ENCODE measurements around the gene NAIF1. TPM values are rescaled to one million over a fixed set of nuclear protein-coding genes. Genes with fewer than 3 reads are reported as not detected.
"Not testable (repeated sequence)": the region's sequence is repeated elsewhere in the genome, so short reads cannot be mapped to it uniquely, and the experiment has no call there.

The NAIF1 gene
- total RNA-seq, 4 donors from 2014 or later: 3.8 to 27.4 (median 10.6) TPM

- no peak for DNase-seq
- Histone ChIP-seq H3K9me3 (no peaks in the 10 kb centered on the region), H3K27ac (no peak overlapping the region), H3K4me1 (no peaks in the 10 kb centered on the region), H3K36me3 (no peaks in the 10 kb centered on the region), H3K27me3 (no peaks in the 10 kb centered on the region), H3K4me3 (no peak overlapping the region)
- intact Hi-C loops (cut with DNase I; ENCODE audit: low total_unique reads): no loop called here
- no peak for TF ChIP-seq CTCF (IDR thresholded peaks at IDR 0.05)
- TF ChIP-seq POLR2A (IDR thresholded peaks at IDR 0.05): no peak
These were observed 42.3 kb downstream of the NAIF1 start for GRCh38 chr9:128024761-128025308.

GRCh38 chr9:128023671-128024070 is 43.4 kb downstream of the NAIF1 start:
- intact Hi-C loops (cut with DNase I; ENCODE audit: low total_unique reads); DNase-seq; H3K27ac ChIP-seq; H3K27me3 ChIP-seq; H3K4me1 ChIP-seq; H3K36me3 ChIP-seq; H3K4me3 ChIP-seq; H3K9me3 ChIP-seq: not testable (repeated sequence)

GRCh38 chr9:128022886-128023285 is 44.2 kb downstream of the NAIF1 start:
- no peak for DNase-seq
- H3K9me3 ChIP-seq: no peaks in the 10 kb centered on the region
- TF ChIP-seq CTCF (IDR thresholded peaks at IDR 0.05) (no peak), POLR2A (IDR thresholded peaks at IDR 0.05) (no peak)
- no peak overlapping the region for H3K4me3 ChIP-seq
- H3K36me3 ChIP-seq: no peaks in the 10 kb centered on the region
- no peaks in the 10 kb centered on the region for H3K27me3 ChIP-seq
- intact Hi-C loops (cut with DNase I; ENCODE audit: low total_unique reads): no loop called here
- H3K4me1 ChIP-seq: no peaks in the 10 kb centered on the region
- H3K27ac ChIP-seq: no peak overlapping the region

GRCh38 chr9:128021098-128021497 is 46.0 kb downstream of the NAIF1 start:
- Histone ChIP-seq H3K4me3 (no peak overlapping the region), H3K9me3 (no peaks in the 10 kb centered on the region), H3K36me3 (no peaks in the 10 kb centered on the region), H3K4me1 (no peaks in the 10 kb centered on the region), H3K27ac (no peak overlapping the region), H3K27me3 (no peaks in the 10 kb centered on the region)
- DNase-seq: no peak
- TF ChIP-seq CTCF (IDR thresholded peaks at IDR 0.05) (no peak), POLR2A (IDR thresholded peaks at IDR 0.05) (no peak)
- intact Hi-C loops (cut with DNase I; ENCODE audit: low total_unique reads): no loop called here

GRCh38 chr9:128020692-128021091 is 46.4 kb downstream of the NAIF1 start:
- TF ChIP-seq CTCF (IDR thresholded peaks at IDR 0.05): no peak
- no peak for TF ChIP-seq POLR2A (IDR thresholded peaks at IDR 0.05)
- no peak overlapping the region for H3K4me3 ChIP-seq
- no peak for DNase-seq
- no peaks in the 10 kb centered on the region for H3K36me3 ChIP-seq
- no peak overlapping the region for H3K27ac ChIP-seq
- H3K9me3 ChIP-seq: no peaks in the 10 kb centered on the region
- no peaks in the 10 kb centered on the region for H3K27me3 ChIP-seq
- intact Hi-C loops (cut with DNase I; ENCODE audit: low total_unique reads): no loop called here
- H3K4me1 ChIP-seq: no peaks in the 10 kb centered on the region

GRCh38 chr9:128015696-128016095 is 51.4 kb downstream of the NAIF1 start:
- Histone ChIP-seq H3K27me3 (no peaks in the 10 kb centered on the region), H3K9me3 (no peaks in the 10 kb centered on the region), H3K36me3 (no peaks in the 10 kb centered on the region), H3K27ac (no peak overlapping the region), H3K4me3 (no peak overlapping the region), H3K4me1 (no peaks in the 10 kb centered on the region)
- no peak for TF ChIP-seq CTCF (IDR thresholded peaks at IDR 0.05)
- TF ChIP-seq POLR2A (IDR thresholded peaks at IDR 0.05): no peak
- intact Hi-C loops (cut with DNase I; ENCODE audit: low total_unique reads): no loop called here
- DNase-seq: no peak
